ENCODE measurements around the gene CELF4. TPM values are rescaled to one million over a fixed set of nuclear protein-coding genes. Genes with fewer than 3 reads are reported as not detected.

Gene CELF4
- total RNA-seq, 1 experiment from 2014 or later: 0.40 TPM

DNA sequence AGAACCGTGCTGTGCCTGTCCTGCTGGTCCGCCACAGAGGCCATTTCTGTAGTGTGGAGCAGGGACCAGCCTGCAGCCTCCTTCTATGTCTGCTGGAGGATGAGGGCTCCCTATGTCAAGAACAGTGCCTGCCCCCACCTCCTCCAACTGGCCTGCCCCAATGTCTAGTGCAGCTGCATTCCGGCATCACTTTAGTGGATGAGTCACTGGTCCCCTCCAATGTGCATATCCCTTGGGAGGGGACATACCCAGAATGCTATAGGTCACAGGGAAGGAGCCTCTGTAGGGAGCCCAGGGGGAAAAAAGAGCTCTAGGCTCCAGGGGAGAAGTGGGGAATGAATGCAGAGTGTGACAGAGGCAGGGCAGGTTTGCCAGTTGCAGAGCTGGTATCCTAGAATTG lies 219.6 kb downstream of the CELF4 start:
- ChIA-PET POLR2A (ENCODE audit: unreplicated experiment) (no interaction called here), CTCF (no interaction called here)
- no peaks in the 10 kb centered on the region for H4K20me1 ChIP-seq (ENCODE audit: low read length)
- no peaks in the 10 kb centered on the region for H3K27me3 ChIP-seq (ENCODE audit: low read length)
- no peak overlapping the region for H3K27ac ChIP-seq (ENCODE audit: low read length)
- DNase-seq: no peak
- H2AFZ ChIP-seq (ENCODE audit: low read length): no peak overlapping the region
- no peak overlapping the region for H3K4me2 ChIP-seq (ENCODE audit: low read length)
- no peaks in the 10 kb centered on the region for H3K4me1 ChIP-seq (ENCODE audit: insufficient read depth, low read length)
- no TSS peak for BruUV-seq (replicated peaks)
- no peaks in the 10 kb centered on the region for H3K9me3 ChIP-seq (ENCODE audit: low read length)
- H3K9me2 ChIP-seq (replicated peaks; ENCODE audit: low read length): no peaks in the 10 kb centered on the region
- H3K9ac ChIP-seq (ENCODE audit: low read length): no peak overlapping the region
- intact Hi-C loops (cut with micrococcal nuclease): no loop called here
- TF ChIP-seq EZH2phosphoT487 (IDR thresholded peaks at IDR 0.05; ENCODE audit: borderline replicate concordance, low read length) (no peak), CTCF (conservative IDR thresholded peaks at IDR 0.05; ENCODE audit: low read depth, low read length) (no peak), EZH2 (IDR thresholded peaks at IDR 0.05; ENCODE audit: low read length, unreplicated experiment) (no peak)
- H3F3A ChIP-seq (ENCODE audit: low read length, unreplicated experiment): no peaks in the 10 kb centered on the region
- H3K4me3 ChIP-seq (ENCODE audit: low read length): no peak overlapping the region
- ATAC-seq: no peak
- H3K79me2 ChIP-seq (ENCODE audit: low read length): no peaks in the 10 kb centered on the region
- H3K36me3 ChIP-seq (ENCODE audit: low read depth, low read length): no peaks in the 10 kb centered on the region

DNA sequence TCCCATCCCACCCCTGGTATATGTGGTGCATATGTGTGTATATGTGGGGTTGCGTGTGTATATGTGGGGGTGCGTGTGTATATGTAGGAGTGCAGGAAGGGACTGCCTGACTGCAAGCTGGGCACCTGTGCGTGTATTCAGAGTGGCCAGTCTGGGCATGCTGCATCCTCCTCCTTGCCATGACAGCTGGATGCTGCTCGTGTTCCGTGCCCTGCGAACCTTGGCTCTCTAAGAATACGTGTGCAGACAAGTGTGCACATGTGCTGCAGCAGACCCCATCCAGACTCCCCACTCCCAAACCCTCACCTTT lies 222.1 kb downstream of the CELF4 start:
- Histone ChIP-seq H4K20me1 (ENCODE audit: low read length) (no peaks in the 10 kb centered on the region), H3K4me1 (ENCODE audit: insufficient read depth, low read length) (no peaks in the 10 kb centered on the region), H3K27me3 (ENCODE audit: low read length) (no peaks in the 10 kb centered on the region), H3K4me3 (ENCODE audit: low read length) (no peak overlapping the region), H3K27ac (ENCODE audit: low read length) (no peak overlapping the region), H3K36me3 (ENCODE audit: low read depth, low read length) (no peaks in the 10 kb centered on the region), H3F3A (ENCODE audit: low read length, unreplicated experiment) (no peaks in the 10 kb centered on the region), H2AFZ (ENCODE audit: low read length) (no peak overlapping the region), H3K4me2 (ENCODE audit: low read length) (no peak overlapping the region), H3K9me2 (replicated peaks; ENCODE audit: low read length) (no peaks in the 10 kb centered on the region), H3K9ac (ENCODE audit: low read length) (no peak overlapping the region), H3K79me2 (ENCODE audit: low read length) (no peaks in the 10 kb centered on the region), H3K9me3 (ENCODE audit: low read length) (no peaks in the 10 kb centered on the region)
- intact Hi-C loops (cut with micrococcal nuclease): no loop called here
- no TSS peak for BruUV-seq (replicated peaks)
- TF ChIP-seq CTCF (conservative IDR thresholded peaks at IDR 0.05; ENCODE audit: low read depth, low read length): no peak
- no peak for TF ChIP-seq EZH2phosphoT487 (IDR thresholded peaks at IDR 0.05; ENCODE audit: borderline replicate concordance, low read length)
- TF ChIP-seq EZH2 (IDR thresholded peaks at IDR 0.05; ENCODE audit: low read length, unreplicated experiment): no peak
- DNase-seq (no peak), ATAC-seq (peak; percentile 27; the same call in 1 of the 2 replicates)
- ChIA-PET POLR2A (ENCODE audit: unreplicated experiment) (no interaction called here), CTCF (interaction anchor here (0.7 kb wide), 1 partner anchor 11 kb away, joined by 21 read pairs; no protein-coding TSS in a partner anchor)

- Histone ChIP-seq H3K4me1 (ENCODE audit: insufficient read depth, low read length) (no peaks in the 10 kb centered on the region), H3K27ac (ENCODE audit: low read length) (no peak overlapping the region), H3K4me3 (ENCODE audit: low read length) (no peak overlapping the region), H4K20me1 (ENCODE audit: low read length) (no peaks in the 10 kb centered on the region), H2AFZ (ENCODE audit: low read length) (no peak overlapping the region), H3K79me2 (ENCODE audit: low read length) (no peaks in the 10 kb centered on the region), H3K36me3 (ENCODE audit: low read depth, low read length) (no peaks in the 10 kb centered on the region), H3F3A (ENCODE audit: low read length, unreplicated experiment) (no peaks in the 10 kb centered on the region), H3K9me2 (replicated peaks; ENCODE audit: low read length) (no peaks in the 10 kb centered on the region), H3K27me3 (ENCODE audit: low read length) (no peaks in the 10 kb centered on the region), H3K4me2 (ENCODE audit: low read length) (no peak overlapping the region), H3K9ac (ENCODE audit: low read length) (no peak overlapping the region), H3K9me3 (ENCODE audit: low read length) (no peaks in the 10 kb centered on the region)
- no TSS peak for BruUV-seq (replicated peaks)
- no peak for ATAC-seq
- TF ChIP-seq EZH2phosphoT487 (IDR thresholded peaks at IDR 0.05; ENCODE audit: borderline replicate concordance, low read length) (no peak), EZH2 (IDR thresholded peaks at IDR 0.05; ENCODE audit: low read length, unreplicated experiment) (no peak), CTCF (conservative IDR thresholded peaks at IDR 0.05; ENCODE audit: low read depth, low read length) (no peak)
- ChIA-PET POLR2A (ENCODE audit: unreplicated experiment) (no interaction called here), CTCF (no interaction called here)
- DNase-seq: no peak
- intact Hi-C loops (cut with micrococcal nuclease): no loop called here
These were observed 224.0 kb downstream of the CELF4 start for GRCh38 chr18:37341473-37342086.

All from PC-3 (cell line).